T-helper 9 cell (primary cell): ENCODE measurements around the gene PLCH2.

ENCODE experiments used
- DNase-seq: peaks from one replicate; pipeline ENCODE4 v3.0.0-alpha.2; 2020

Gene PLCH2

GRCh38 chr1:2515763-2516080 lies 39.6 kb downstream of the PLCH2 start:
- DNase-seq = no peak

GRCh38 chr1:2516124-2516523 lies 40.0 kb downstream of the PLCH2 start:
- no peak for DNase-seq

- no peak for DNase-seq
Observed at GRCh38 chr1:2516946-2517345, 40.9 kb downstream of the PLCH2 start.

- DNase-seq = no peak
Observed at GRCh38 chr1:2517966-2518365, 41.9 kb downstream of the PLCH2 start.

- DNase-seq = no peak
Observed at GRCh38 chr1:2518528-2518927, 42.4 kb downstream of the PLCH2 start.

GRCh38 chr1:2519029-2519685 lies 43.1 kb downstream of the PLCH2 start:
- no peak for DNase-seq

- DNase-seq = no peak
Observed at GRCh38 chr1:2519729-2520128, 43.6 kb downstream of the PLCH2 start.

- DNase-seq = no peak
Observed at GRCh38 chr1:2520206-2520605, 44.1 kb downstream of the PLCH2 start.

GRCh38 chr1:2520806-2521205 lies 44.7 kb downstream of the PLCH2 start:
- DNase-seq = no peak

GRCh38 chr1:2522230-2522629 lies 46.1 kb downstream of the PLCH2 start:
- no peak for DNase-seq

- DNase-seq = peak; percentile 24
Observed at GRCh38 chr1:2523191-2523890, 47.3 kb downstream of the PLCH2 start.

- DNase-seq = peak; percentile 41
Observed at GRCh38 chr1:2523891-2524609, 48.0 kb downstream of the PLCH2 start.

GRCh38 chr1:2525572-2525919 lies 49.5 kb downstream of the PLCH2 start:
- DNase-seq = no peak

- peak; percentile 82 for DNase-seq
Observed at GRCh38 chr1:2525920-2526823, 50.1 kb downstream of the PLCH2 start, which contains the start of gene PANK4. TSS of gene PANK4 (minus strand) at chr1:2526596. CDS start at chr1:2526587, 9 bp downstream.

GRCh38 chr1:2526824-2527555 lies 50.9 kb downstream of the PLCH2 start:
- DNase-seq = peak; percentile 25

- no peak for DNase-seq
Observed at GRCh38 chr1:2527556-2527860, 51.4 kb downstream of the PLCH2 start.

GRCh38 chr1:2528016-2528415 lies 51.9 kb downstream of the PLCH2 start:
- DNase-seq = no peak

- DNase-seq = no peak
Observed at GRCh38 chr1:2528611-2528965, 52.5 kb downstream of the PLCH2 start.

- DNase-seq = peak; percentile 34
Observed at GRCh38 chr1:2528966-2529783, 53.1 kb downstream of the PLCH2 start.

- DNase-seq = no peak
Observed at GRCh38 chr1:2529784-2530512, 53.9 kb downstream of the PLCH2 start, which contains the start of gene HES5. TSS of gene HES5 (minus strand) at chr1:2530263. CDS start at chr1:2530164, 99 bp downstream.
